Activated T-cell treated with anti-CD3 and anti-CD28 coated beads, Interleukin-2, amount 50 U/mL, for 24 hours (primary cell): ENCODE results near the gene CREB5.

Experiments
- DNase-seq: peaks from one replicate; pipeline ENCODE4 v3.0.0-alpha.2; 2020
- H3K27ac Mint-ChIP-seq: 2 replicates; pipeline ENCODE4 v1.8.0; 2020; ENCODE audit warnings: mild to moderate bottlenecking, mixed read lengths
- H3K27me3 Mint-ChIP-seq: 2 replicates; pipeline ENCODE4 v1.8.0; 2020; ENCODE audit warnings: mixed read lengths
- H3K36me3 Mint-ChIP-seq: 2 replicates; pipeline ENCODE4 v1.8.0; 2020; ENCODE audit warnings: low read depth, mixed read lengths
- H3K4me1 Mint-ChIP-seq: 2 replicates; pipeline ENCODE4 v1.8.0; 2020; ENCODE audit warnings: low read depth, mixed read lengths
- H3K4me3 Mint-ChIP-seq: 2 replicates; pipeline ENCODE4 v1.8.0; 2020; ENCODE audit warnings: mild to moderate bottlenecking, moderate library complexity, mixed read lengths
- H3K9me3 Mint-ChIP-seq: 2 replicates; pipeline ENCODE4 v1.8.0; 2020; ENCODE audit warnings: mixed read lengths

The CREB5 gene

GRCh38 chr7:28646376-28647075 lies 234.2 kb downstream of the CREB5 start:
- H3K36me3 Mint-ChIP-seq, result no peaks in the 10 kb centered on the region
- no peaks in the 10 kb centered on the region for H3K4me1 Mint-ChIP-seq
- no peak for DNase-seq
- no peaks in the 10 kb centered on the region for H3K9me3 Mint-ChIP-seq
- H3K27me3 Mint-ChIP-seq, result peaks cover 4% of the 10 kb centered on the region
- H3K4me3 Mint-ChIP-seq, result no peak overlapping the region
- H3K27ac Mint-ChIP-seq, result no peak overlapping the region

GRCh38 chr7:28647076-28647421 lies 234.7 kb downstream of the CREB5 start:
- Mint-ChIP-seq H3K27me3 (peaks cover 4% of the 10 kb centered on the region), H3K36me3 (no peaks in the 10 kb centered on the region), H3K4me3 (no peak overlapping the region)

GRCh38 chr7:28649189-28649588 lies 236.9 kb downstream of the CREB5 start:
- Mint-ChIP-seq H3K27ac (no peak overlapping the region), H3K4me3 (no peak overlapping the region), H3K36me3 (no peaks in the 10 kb centered on the region), H3K27me3 (peaks cover 4% of the 10 kb centered on the region), H3K9me3 (no peaks in the 10 kb centered on the region), H3K4me1 (no peaks in the 10 kb centered on the region)
- no peak for DNase-seq

More at GRCh38 chr7:28647076-28647421, 234.7 kb downstream of the CREB5 start:
- no peaks in the 10 kb centered on the region for H3K9me3 Mint-ChIP-seq
- no peaks in the 10 kb centered on the region for H3K4me1 Mint-ChIP-seq
- DNase-seq, result no peak
- H3K27ac Mint-ChIP-seq, result no peak overlapping the region

GRCh38 chr7:28649811-28650210 lies 237.5 kb downstream of the CREB5 start:
- Mint-ChIP-seq H3K4me3 (no peak overlapping the region), H3K27me3 (peaks cover 2% of the 10 kb centered on the region), H3K27ac (no peak overlapping the region), H3K4me1 (no peaks in the 10 kb centered on the region), H3K36me3 (no peaks in the 10 kb centered on the region), H3K9me3 (no peaks in the 10 kb centered on the region)
- no peak for DNase-seq

- Mint-ChIP-seq H3K4me3 (no peak overlapping the region), H3K4me1 (no peaks in the 10 kb centered on the region), H3K36me3 (no peaks in the 10 kb centered on the region), H3K9me3 (peaks cover 3% of the 10 kb centered on the region), H3K27me3 (no peaks in the 10 kb centered on the region), H3K27ac (no peak overlapping the region)
- no peak for DNase-seq
Observed at GRCh38 chr7:28654110-28654509, 241.8 kb downstream of the CREB5 start.

- Mint-ChIP-seq H3K4me1 (peaks cover 2% of the 10 kb centered on the region), H3K9me3 (peaks cover 14% of the 10 kb centered on the region), H3K27ac (no peak overlapping the region), H3K27me3 (peaks cover 3% of the 10 kb centered on the region), H3K4me3 (no peak overlapping the region), H3K36me3 (peaks cover 3% of the 10 kb centered on the region)
- no peak for DNase-seq
Observed at GRCh38 chr7:28656529-28656928, 244.2 kb downstream of the CREB5 start.

- Mint-ChIP-seq H3K4me3 (no peak overlapping the region), H3K36me3 (peaks cover 3% of the 10 kb centered on the region), H3K4me1 (peaks cover 14% of the 10 kb centered on the region), H3K27ac (no peak overlapping the region), H3K9me3 (peaks cover 14% of the 10 kb centered on the region), H3K27me3 (peaks cover 13% of the 10 kb centered on the region)
- no peak for DNase-seq
Observed at GRCh38 chr7:28658381-28658780, 246.1 kb downstream of the CREB5 start.

- no peak for DNase-seq
- no peak overlapping the region for H3K27ac Mint-ChIP-seq
- peaks cover 3% of the 10 kb centered on the region for H3K36me3 Mint-ChIP-seq
- peaks cover 14% of the 10 kb centered on the region for H3K9me3 Mint-ChIP-seq
- H3K4me1 Mint-ChIP-seq, result peaks cover 14% of the 10 kb centered on the region
- peaks cover 21% of the 10 kb centered on the region for H3K27me3 Mint-ChIP-seq
- H3K4me3 Mint-ChIP-seq, result no peak overlapping the region
Observed at GRCh38 chr7:28660132-28660531, 247.8 kb downstream of the CREB5 start.

GRCh38 chr7:28661826-28662595 lies 249.7 kb downstream of the CREB5 start:
- H3K27me3 Mint-ChIP-seq, result peaks cover 21% of the 10 kb centered on the region
- DNase-seq, result no peak

GRCh38 chr7:28666154-28666553 lies 253.8 kb downstream of the CREB5 start:
- DNase-seq, result no peak

More at GRCh38 chr7:28661826-28662595, 249.7 kb downstream of the CREB5 start:
- no peak overlapping the region for H3K27ac Mint-ChIP-seq
- H3K4me1 Mint-ChIP-seq, result peaks cover 14% of the 10 kb centered on the region
- peaks cover 3% of the 10 kb centered on the region for H3K36me3 Mint-ChIP-seq
- no peak overlapping the region for H3K4me3 Mint-ChIP-seq
- H3K9me3 Mint-ChIP-seq, result peaks cover 14% of the 10 kb centered on the region

GRCh38 chr7:28668085-28668484 lies 255.8 kb downstream of the CREB5 start:
- no peaks in the 10 kb centered on the region for H3K9me3 Mint-ChIP-seq
- H3K4me1 Mint-ChIP-seq, result no peaks in the 10 kb centered on the region
- peaks cover 8% of the 10 kb centered on the region for H3K27me3 Mint-ChIP-seq
- H3K27ac Mint-ChIP-seq, result no peak overlapping the region
- H3K36me3 Mint-ChIP-seq, result no peaks in the 10 kb centered on the region
- H3K4me3 Mint-ChIP-seq, result no peak overlapping the region
- no peak for DNase-seq

More at GRCh38 chr7:28666154-28666553, 253.8 kb downstream of the CREB5 start:
- Mint-ChIP-seq H3K9me3 (peaks cover under 1% of the 10 kb centered on the region), H3K4me3 (no peak overlapping the region), H3K36me3 (no peaks in the 10 kb centered on the region), H3K27me3 (peaks cover 18% of the 10 kb centered on the region), H3K4me1 (peaks cover 14% of the 10 kb centered on the region), H3K27ac (no peak overlapping the region)

- H3K36me3 Mint-ChIP-seq, result no peaks in the 10 kb centered on the region
- no peak for DNase-seq
- H3K9me3 Mint-ChIP-seq, result no peaks in the 10 kb centered on the region
- H3K27ac Mint-ChIP-seq, result no peak overlapping the region
- no peaks in the 10 kb centered on the region for H3K4me1 Mint-ChIP-seq
- H3K27me3 Mint-ChIP-seq, result peaks cover 3% of the 10 kb centered on the region
- no peak overlapping the region for H3K4me3 Mint-ChIP-seq
Observed at GRCh38 chr7:28669330-28669729, 257.0 kb downstream of the CREB5 start.

- Mint-ChIP-seq H3K9me3 (no peaks in the 10 kb centered on the region), H3K4me1 (no peaks in the 10 kb centered on the region), H3K4me3 (no peak overlapping the region), H3K27ac (no peak overlapping the region), H3K27me3 (no peaks in the 10 kb centered on the region), H3K36me3 (no peaks in the 10 kb centered on the region)
- no peak for DNase-seq
Observed at GRCh38 chr7:28671526-28671925, 259.2 kb downstream of the CREB5 start.

- H3K4me1 Mint-ChIP-seq, result no peaks in the 10 kb centered on the region
- H3K36me3 Mint-ChIP-seq, result no peaks in the 10 kb centered on the region
- no peak overlapping the region for H3K27ac Mint-ChIP-seq
- no peak for DNase-seq
- H3K27me3 Mint-ChIP-seq, result no peaks in the 10 kb centered on the region
- H3K9me3 Mint-ChIP-seq, result no peaks in the 10 kb centered on the region
- no peak overlapping the region for H3K4me3 Mint-ChIP-seq
Observed at GRCh38 chr7:28672397-28672797, 260.1 kb downstream of the CREB5 start.

- H3K36me3 Mint-ChIP-seq, result no peaks in the 10 kb centered on the region
- no peaks in the 10 kb centered on the region for H3K9me3 Mint-ChIP-seq
- H3K4me1 Mint-ChIP-seq, result no peaks in the 10 kb centered on the region
- H3K27ac Mint-ChIP-seq, result no peak overlapping the region
- no peaks in the 10 kb centered on the region for H3K27me3 Mint-ChIP-seq
- no peak for DNase-seq
- H3K4me3 Mint-ChIP-seq, result no peak overlapping the region
Observed at GRCh38 chr7:28674359-28674782, 262.1 kb downstream of the CREB5 start.
